Smooth muscle cell (in vitro differentiated cells): Measurements from ENCODE around the gene TMBIM1. TPM values are rescaled to one million over a fixed set of nuclear protein-coding genes. Genes with fewer than 3 reads are reported as not detected.

Experiments
- DNase-seq: peaks from one replicate; lab custom pipeline; 2025; ENCODE audit not compliant: unreplicated experiment; lab: John Stamatoyannopoulos, UW
- H2AFZ ChIP-seq: fragments of 200-600 bp; sonication (generic); 2 replicates; pipeline ENCODE4 v1.6.0; 2016; ENCODE audit warnings: antibody characterized with exemption, low read depth, mild to moderate bottlenecking
- H3F3A ChIP-seq: fragments of 200-600 bp; sonication (generic); 2 replicates; pipeline ENCODE4 v1.6.0; 2017; ENCODE audit warnings: antibody characterized with exemption, low read depth
- H3K27ac ChIP-seq: fragments of 200-600 bp; sonication (generic); 2 replicates; pipeline ENCODE4 v1.5.1; 2016; ENCODE audit warnings: low read depth, mild to moderate bottlenecking
- H3K27me3 ChIP-seq: fragments of 200-600 bp; sonication (generic); 2 replicates; pipeline ENCODE4 v1.6.1; 2016; ENCODE audit warnings: low read depth, mild to moderate bottlenecking
- H3K36me3 ChIP-seq: fragments of 200-600 bp; sonication (generic); 2 replicates; pipeline ENCODE4 v1.5.1; 2016; ENCODE audit warnings: low read depth
- H3K4me1 ChIP-seq: fragments of 200-600 bp; sonication (generic); 2 replicates; pipeline ENCODE4 v1.5.1; 2016; ENCODE audit warnings: low read depth
- H3K4me2 ChIP-seq: fragments of 200-600 bp; sonication (generic); 2 replicates; pipeline ENCODE4 v1.6.0; 2016; ENCODE audit warnings: mild to moderate bottlenecking
- H3K4me3 ChIP-seq: fragments of 200-600 bp; sonication (generic); 2 replicates; pipeline ENCODE4 v1.5.1; 2016; ENCODE audit warnings: mild to moderate bottlenecking
- H3K79me2 ChIP-seq: fragments of 200-600 bp; sonication (generic); 2 replicates; pipeline ENCODE4 v1.6.0; 2016; ENCODE audit warnings: low read depth, mild to moderate bottlenecking
- H3K9ac ChIP-seq: fragments of 200-600 bp; sonication (generic); 2 replicates; pipeline ENCODE4 v1.6.0; 2016; ENCODE audit warnings: low read depth
- H3K9me3 ChIP-seq: fragments of 200-600 bp; sonication (generic); replicated peaks from 2 replicates; pipeline ENCODE4 v1.5.1; 2016; ENCODE audit warnings: low read depth
- H4K20me1 ChIP-seq: fragments of 200-600 bp; sonication (generic); 2 replicates; pipeline ENCODE4 v1.6.0; 2016; ENCODE audit warnings: low read depth
- CTCF ChIP-seq: fragments of 200-600 bp; sonication (generic); IDR thresholded peaks from 2 replicates; pipeline ENCODE4 v1.5.1; 2017; ENCODE audit warnings: borderline replicate concordance, mild to moderate bottlenecking, antibody characterized with exemption; ENCODE audit not compliant: insufficient read depth, poor library complexity, severe bottlenecking
- WGBS: methylation state at CpG from one replicate; pipeline ENCODE4 v1.1.7; 2016; ENCODE audit warnings: low lambda C conversion rate; 5-methylcytosine and 5-hydroxymethylcytosine counted together
- polyA plus RNA-seq: library from polyadenylated mRNA; unstranded; fragments of >200 nt; fragmentation: Nextera tagmentation; extraction: Ambion mirVana; gene quantifications from 2 replicates; pipeline ENCODE4 v1.2.1, GENCODE V29; 2016
- total RNA-seq: library from RNA; depleted of rRNA; stranded (reverse); fragments of >200 nt; gene quantifications from 2 replicates; pipeline ENCODE4 v1.2.3, GENCODE V29; 2014

Gene TMBIM1
- total and polyA plus RNA-seq, 2 experiments from 2014 or later: 109 to 121 TPM

GRCh38 chr2:218327451-218328210 is 35.3 kb upstream of the TMBIM1 start:
- Histone ChIP-seq H3K4me3 (no peak overlapping the region), H3F3A (peaks cover 13% of the 10 kb centered on the region), H2AFZ (no peak overlapping the region), H3K79me2 (peaks cover 16% of the 10 kb centered on the region), H4K20me1 (no peaks in the 10 kb centered on the region), H3K27me3 (no peaks in the 10 kb centered on the region), H3K4me2 (no peak overlapping the region), H3K36me3 (no peaks in the 10 kb centered on the region), H3K9ac (no peak overlapping the region), H3K27ac (peak overlapping the region; percentile 10), H3K4me1 (peaks cover 39% of the 10 kb centered on the region), H3K9me3 (no peaks in the 10 kb centered on the region)
- 61% methylated on average over 11 of the region's 11 CpGs for WGBS
- no peak for TF ChIP-seq CTCF
- no peak for DNase-seq

GRCh38 chr2:218326315-218326714 is 34.0 kb upstream of the TMBIM1 start:
- Histone ChIP-seq H3K36me3 (no peaks in the 10 kb centered on the region), H3K79me2 (peaks cover 16% of the 10 kb centered on the region), H3K4me1 (peaks cover 29% of the 10 kb centered on the region), H3K9ac (no peak overlapping the region), H4K20me1 (no peaks in the 10 kb centered on the region), H2AFZ (no peak overlapping the region), H3K9me3 (no peaks in the 10 kb centered on the region), H3K4me3 (no peak overlapping the region), H3K4me2 (no peak overlapping the region), H3K27ac (peak overlapping the region; percentile 97), H3F3A (peaks cover 8% of the 10 kb centered on the region), H3K27me3 (no peaks in the 10 kb centered on the region)
- no peak for TF ChIP-seq CTCF
- no peak for DNase-seq
- 90% methylated on average over 2 of the region's 2 CpGs for WGBS

- no peak for DNase-seq
- peak overlapping the region; percentile 97 for H3K27ac ChIP-seq
Measured at GRCh38 chr2:218325566-218326160, 33.4 kb upstream of the TMBIM1 start.

More at GRCh38 chr2:218325566-218326160, 33.4 kb upstream of the TMBIM1 start:
- no peaks in the 10 kb centered on the region for H4K20me1 ChIP-seq
- H3F3A ChIP-seq: peaks cover 8% of the 10 kb centered on the region
- H3K36me3 ChIP-seq: no peaks in the 10 kb centered on the region
- H2AFZ ChIP-seq: no peak overlapping the region
- H3K9ac ChIP-seq: no peak overlapping the region
- peaks cover 16% of the 10 kb centered on the region for H3K79me2 ChIP-seq
- no peak overlapping the region for H3K4me3 ChIP-seq
- WGBS: 59% methylated on average over 3 of the region's 4 CpGs
- H3K4me2 ChIP-seq: peak overlapping the region; percentile 85
- TF ChIP-seq CTCF: no peak
- H3K4me1 ChIP-seq: peaks cover 29% of the 10 kb centered on the region
- no peaks in the 10 kb centered on the region for H3K9me3 ChIP-seq
- H3K27me3 ChIP-seq: no peaks in the 10 kb centered on the region
